ENCODE measurements around the gene SMAP1. TPM values are rescaled to one million over a fixed set of nuclear protein-coding genes. Genes with fewer than 3 reads are reported as not detected.

Gene SMAP1
- total RNA-seq, 6 experiments from 2014 or later = 9.1 to 16.1 (median 12.2) TPM

- peaks cover 0 to 21% (median 4%) of the 10 kb centered on the region in 4 donors for H3K36me3 ChIP-seq
- H3K4me3 ChIP-seq = no peak overlapping the region
- no peak for DNase-seq
- H3K9me3 ChIP-seq = no peaks in the 10 kb centered on the region
- H3K4me1 ChIP-seq = no peaks in the 10 kb centered on the region
- ATAC-seq = no peak
- no peak overlapping the region for H3K27ac ChIP-seq
- 97% methylated on average over 3 of the region's 5 CpGs for WGBS (ENCODE audit: insufficient coverage, low coverage, low lambda C conversion rate, missing lambda C conversion rate)
- TF ChIP-seq POLR2A (IDR thresholded peaks at IDR 0.05) = no peak
- TF ChIP-seq CTCF (IDR thresholded peaks at IDR 0.05) = no peak
- no peaks in the 10 kb centered on the region for H3K27me3 ChIP-seq
- intact Hi-C loops (cut with DNase I) = no loop called here
These were observed 189.8 kb downstream of the SMAP1 start for GRCh38 chr6:70857387-70858077.

GRCh38 chr6:70860045-70860444, 192.4 kb downstream of the SMAP1 start:
- Histone ChIP-seq H3K9me3 (no peaks in the 10 kb centered on the region), H3K27me3 (no peaks in the 10 kb centered on the region), H3K4me3 (no peak overlapping the region), H3K27ac (no peak overlapping the region), H3K4me1 (no peaks in the 10 kb centered on the region), H3K36me3 (peaks cover 0 to 21% (median 4%) of the 10 kb centered on the region in 4 donors)
- WGBS (ENCODE audit: insufficient coverage, low coverage, low lambda C conversion rate, missing lambda C conversion rate) = 100% methylated on average over 1 of the region's 1 CpG
- intact Hi-C loops (cut with DNase I) = no loop called here
- DNase-seq (no peak), ATAC-seq (no peak)
- TF ChIP-seq POLR2A (IDR thresholded peaks at IDR 0.05) = no peak
- no peak for TF ChIP-seq CTCF (IDR thresholded peaks at IDR 0.05)

GRCh38 chr6:70860920-70861319, 193.2 kb downstream of the SMAP1 start:
- 86% methylated on average over 1 of the region's 1 CpG for WGBS (ENCODE audit: insufficient coverage, low coverage, low lambda C conversion rate, missing lambda C conversion rate)
- H3K4me1 ChIP-seq = no peaks in the 10 kb centered on the region
- no peak overlapping the region for H3K27ac ChIP-seq
- intact Hi-C loops (cut with DNase I) = no loop called here
- no peaks in the 10 kb centered on the region for H3K9me3 ChIP-seq
- no peaks in the 10 kb centered on the region for H3K27me3 ChIP-seq
- DNase-seq (no peak), ATAC-seq (no peak)
- H3K36me3 ChIP-seq = peaks cover 0 to 21% (median 2%) of the 10 kb centered on the region in 4 donors
- TF ChIP-seq POLR2A (IDR thresholded peaks at IDR 0.05) (no peak), CTCF (IDR thresholded peaks at IDR 0.05) (no peak)
- H3K4me3 ChIP-seq = no peak overlapping the region

GRCh38 chr6:70863343-70863742, 195.7 kb downstream of the SMAP1 start:
- Histone ChIP-seq H3K9me3 (no peaks in the 10 kb centered on the region), H3K27me3 (no peaks in the 10 kb centered on the region), H3K36me3 (peaks cover 0 to 12% (median 2%) of the 10 kb centered on the region in 4 donors), H3K4me1 (no peaks in the 10 kb centered on the region), H3K27ac (no peak overlapping the region), H3K4me3 (no peak overlapping the region)
- intact Hi-C loops (cut with DNase I) = no loop called here
- 58% methylated on average over 3 of the region's 3 CpGs for WGBS (ENCODE audit: insufficient coverage, low coverage, low lambda C conversion rate, missing lambda C conversion rate)
- TF ChIP-seq CTCF (IDR thresholded peaks at IDR 0.05) (no peak), POLR2A (IDR thresholded peaks at IDR 0.05) (no peak)
- DNase-seq (no peak), ATAC-seq (no peak)

Measured in right lobe of liver (tissue), 6 donors.